ENCODE data around the gene IGSF5. TPM values are rescaled to one million over a fixed set of nuclear protein-coding genes. Genes with fewer than 3 reads are reported as not detected.

The IGSF5 gene
- total and polyA plus RNA-seq, 2 of the 4 experiments (the other 2 are of a cell fraction) = not detected

- intact Hi-C loops (cut with micrococcal nuclease) = no loop called here
- Histone ChIP-seq H2BK20ac (ENCODE audit: low read depth, low read length) (no peak overlapping the region), H4K20me1 (ENCODE audit: insufficient read depth, low read length) (no peaks in the 10 kb centered on the region), H2BK120ac (ENCODE audit: low read depth, low read length) (no peak overlapping the region), H2BK5ac (ENCODE audit: low read depth, low read length, poor library complexity, severe bottlenecking) (no peak overlapping the region), H4K5ac (ENCODE audit: low read depth, low read length) (no peak overlapping the region), H3K14ac (replicated peaks; ENCODE audit: low read depth, low read length) (no peak overlapping the region), H3K9me1 (ENCODE audit: insufficient read depth, low read length) (no peaks in the 10 kb centered on the region), H2BK15ac (ENCODE audit: low read depth, low read length) (no peak overlapping the region), H2AFZ (replicated peaks; ENCODE audit: low read length, poor library complexity) (no peak overlapping the region), H3K56ac (ENCODE audit: extremely low read depth, insufficient read depth, low read length) (no peak overlapping the region), H3K23ac (ENCODE audit: low read depth, low read length) (no peak overlapping the region), H3K79me1 (ENCODE audit: low read depth in 1 of 2, low read length in 2 of 2) (no peaks in the 10 kb centered on the region), H3K4me1 (ENCODE audit: control insufficient read depth, insufficient read depth, low read length) (no peaks in the 10 kb centered on the region), H4K8ac (ENCODE audit: low read depth in 2 of 2, low read length in 2 of 2) (no peak overlapping the region), H2AK5ac (ENCODE audit: low read depth, low read length) (no peak overlapping the region), H4K91ac (ENCODE audit: insufficient read depth, low read depth, low read length) (no peak overlapping the region), H3K4me3 (ENCODE audit: insufficient read depth, low read depth, low read length) (no peak overlapping the region), H3K18ac (ENCODE audit: low read depth, low read length) (no peak overlapping the region), H3K27ac (ENCODE audit: insufficient read depth, low read length) (no peak overlapping the region), H2AK9ac (replicated peaks; ENCODE audit: low read depth, low read length, poor library complexity) (no peak overlapping the region), H3K4ac (ENCODE audit: low read depth, low read length) (no peak overlapping the region), H3K9ac (ENCODE audit: low read depth, low read length) (no peak overlapping the region), H3K36me3 (ENCODE audit: control insufficient read depth, insufficient read depth, low read length) (no peaks in the 10 kb centered on the region), H3K27me3 (ENCODE audit: control insufficient read depth, insufficient read depth, low read length) (no peaks in the 10 kb centered on the region), H3K9me3 (ENCODE audit: control insufficient read depth, insufficient read depth, low read length) (peaks cover 25% of the 10 kb centered on the region), H3K4me2 (ENCODE audit: low read depth, low read length) (no peak overlapping the region)
- no TSS peak for BruUV-seq (replicated peaks)
- POLR2A ChIA-PET (ENCODE audit: unreplicated experiment) = no interaction called here
- dilution Hi-C loops (cut with HindIII; ENCODE audit: low sequenced_read_pairs, unreplicated experiment) = no loop called here
- TF ChIP-seq CEBPB (IDR thresholded peaks at IDR 0.05; ENCODE audit: low read depth, low read length) (no peak), FOS (IDR thresholded peaks at IDR 0.05; ENCODE audit: low read depth, low read length) (no peak), ELK1 (IDR thresholded peaks at IDR 0.05; ENCODE audit: borderline replicate concordance, low read depth, low read length) (no peak), CTCF (conservative IDR thresholded peaks at IDR 0.05; ENCODE audit: low read depth, low read length) (no peak), CHD1 (IDR thresholded peaks at IDR 0.05; ENCODE audit: low read depth, low read length) (no peak)
- no peak for ATAC-seq (ENCODE audit: low read depth)
- no peak for DNase-seq
- CTCF ChIA-PET = no interaction called here
- no CpG with 5 or more reads among the region's 3 CpGs for WGBS, 2 experiments (ENCODE audit: extremely low coverage in 2 of 2, insufficient read length in 1 of 2)
- in situ Hi-C loops (cut with MboI; ENCODE audit: low sequenced_read_pairs) = no loop called here
Observed at GRCh38 chr21:39804240-39804639, 59.3 kb downstream of the IGSF5 start.

Measured in IMR-90 (cell line).